ENCODE data around the gene ONECUT1. TPM values are rescaled to one million over a fixed set of nuclear protein-coding genes. Genes with fewer than 3 reads are reported as not detected.

The ONECUT1 gene
- total RNA-seq, 2 experiments from 2014 or later, result not detected

DNA sequence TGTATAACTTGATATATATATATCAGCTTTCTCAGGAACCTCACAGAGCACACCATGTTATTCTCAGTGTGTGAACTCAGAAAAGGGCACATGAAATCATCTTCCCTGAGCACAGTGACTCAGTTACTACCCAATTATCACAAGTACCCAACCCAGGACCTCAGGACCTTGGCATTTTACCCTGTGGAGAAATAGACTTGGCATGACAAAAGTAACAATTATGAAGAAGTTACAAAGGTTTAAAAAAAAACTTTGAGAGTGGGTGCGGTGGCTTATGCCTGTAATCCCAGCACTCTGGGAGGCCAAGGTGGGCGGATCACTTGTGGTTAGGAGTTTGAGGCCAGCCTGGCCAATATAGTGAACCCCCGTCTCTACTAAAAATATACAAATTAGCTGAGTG is 52.4 kb downstream of the ONECUT1 start:
- H3K4me1 Mint-ChIP-seq (ENCODE audit: low read depth), result no peaks in the 10 kb centered on the region
- H3K27me3 Mint-ChIP-seq, result no peaks in the 10 kb centered on the region
- POLR2A ChIA-PET, result no interaction called here
- TF ChIP-seq, protein P1, sequence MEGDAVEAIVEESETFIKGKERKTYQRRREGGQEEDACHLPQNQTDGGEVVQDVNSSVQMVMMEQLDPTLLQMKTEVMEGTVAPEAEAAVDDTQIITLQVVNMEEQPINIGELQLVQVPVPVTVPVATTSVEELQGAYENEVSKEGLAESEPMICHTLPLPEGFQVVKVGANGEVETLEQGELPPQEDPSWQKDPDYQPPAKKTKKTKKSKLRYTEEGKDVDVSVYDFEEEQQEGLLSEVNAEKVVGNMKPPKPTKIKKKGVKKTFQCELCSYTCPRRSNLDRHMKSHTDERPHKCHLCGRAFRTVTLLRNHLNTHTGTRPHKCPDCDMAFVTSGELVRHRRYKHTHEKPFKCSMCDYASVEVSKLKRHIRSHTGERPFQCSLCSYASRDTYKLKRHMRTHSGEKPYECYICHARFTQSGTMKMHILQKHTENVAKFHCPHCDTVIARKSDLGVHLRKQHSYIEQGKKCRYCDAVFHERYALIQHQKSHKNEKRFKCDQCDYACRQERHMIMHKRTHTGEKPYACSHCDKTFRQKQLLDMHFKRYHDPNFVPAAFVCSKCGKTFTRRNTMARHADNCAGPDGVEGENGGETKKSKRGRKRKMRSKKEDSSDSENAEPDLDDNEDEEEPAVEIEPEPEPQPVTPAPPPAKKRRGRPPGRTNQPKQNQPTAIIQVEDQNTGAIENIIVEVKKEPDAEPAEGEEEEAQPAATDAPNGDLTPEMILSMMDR (IDR thresholded peaks at IDR 0.05), result no peak
- CTCF ChIA-PET, result interaction anchor here (0.8 to 1.6 kb wide), 4 partner anchors 28 to 481 kb away, joined by 3 to 8 read pairs (median 5); no protein-coding TSS in a partner anchor
- no peak overlapping the region for H3K27ac Mint-ChIP-seq
- H3K36me3 Mint-ChIP-seq (ENCODE audit: low read depth), result no peaks in the 10 kb centered on the region
- no peak for ATAC-seq
- intact Hi-C loops (cut with micrococcal nuclease), result no loop called here
- DNase-seq, result no peak
- no peaks in the 10 kb centered on the region for H3K9me3 Mint-ChIP-seq
- no peak overlapping the region for H3K4me3 Mint-ChIP-seq

DNA sequence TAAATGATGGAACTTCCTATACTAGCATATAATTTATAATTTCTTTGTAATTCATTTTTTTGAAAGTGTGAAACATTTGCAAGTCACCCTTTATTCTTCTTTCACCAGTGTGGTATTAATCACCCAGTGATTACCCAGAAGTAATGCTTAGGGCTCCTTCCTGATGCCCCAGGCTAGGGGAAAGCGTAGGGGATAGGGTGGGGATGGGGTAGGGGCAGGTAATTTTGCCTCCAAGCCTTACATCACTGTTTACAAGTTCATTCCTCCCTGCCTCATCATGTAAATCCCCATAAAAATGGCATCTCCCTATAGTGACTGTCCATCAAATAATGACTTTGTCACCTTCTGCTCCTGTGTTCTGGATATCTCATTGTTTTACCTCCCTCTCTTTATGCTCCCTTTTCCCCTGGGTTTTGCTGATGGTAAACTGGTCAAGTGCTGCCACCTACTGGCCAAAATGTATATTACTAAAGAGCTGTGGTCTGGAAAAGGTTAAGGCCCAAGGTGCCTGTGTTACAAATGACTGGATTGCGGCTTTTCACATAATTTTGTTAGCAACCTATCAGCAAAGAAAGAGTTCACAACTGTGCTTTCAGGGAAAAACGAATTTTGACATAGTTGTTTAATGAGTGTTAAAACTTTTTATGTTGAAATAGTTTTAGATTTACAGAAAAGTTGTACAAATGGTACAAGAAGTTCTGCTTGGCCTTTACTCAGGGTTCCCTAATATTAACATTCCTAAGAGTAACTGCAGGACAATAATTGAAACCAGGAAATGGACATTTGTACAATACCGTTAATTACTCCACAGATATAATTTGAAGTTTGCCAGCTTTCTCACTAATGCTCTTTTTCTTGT is 54.7 kb downstream of the ONECUT1 start:
- ATAC-seq, result peak; percentile 92
- Mint-ChIP-seq H3K36me3 (ENCODE audit: low read depth) (no peaks in the 10 kb centered on the region), H3K27me3 (no peaks in the 10 kb centered on the region), H3K27ac (no peak overlapping the region), H3K4me1 (ENCODE audit: low read depth) (peaks cover under 1% of the 10 kb centered on the region), H3K4me3 (no peak overlapping the region), H3K9me3 (no peaks in the 10 kb centered on the region)
- intact Hi-C loops (cut with micrococcal nuclease), result loop anchor here (1.0 to 2.0 kb wide), 2 partner anchors 405 to 475 kb away; no protein-coding TSS in a partner anchor
- TF ChIP-seq, protein P1 (IDR thresholded peaks at IDR 0.05), result peak; percentile 90
- CTCF ChIA-PET, result interaction anchor here (0.6 to 3.5 kb wide), 28 partner anchors 11 to 498 kb away, joined by 3 to 49 read pairs (median 4); partner anchors contain the start of genes ATOSA and MYO5A
- POLR2A ChIA-PET, result no interaction called here
- peak; percentile 81 for DNase-seq

DNA sequence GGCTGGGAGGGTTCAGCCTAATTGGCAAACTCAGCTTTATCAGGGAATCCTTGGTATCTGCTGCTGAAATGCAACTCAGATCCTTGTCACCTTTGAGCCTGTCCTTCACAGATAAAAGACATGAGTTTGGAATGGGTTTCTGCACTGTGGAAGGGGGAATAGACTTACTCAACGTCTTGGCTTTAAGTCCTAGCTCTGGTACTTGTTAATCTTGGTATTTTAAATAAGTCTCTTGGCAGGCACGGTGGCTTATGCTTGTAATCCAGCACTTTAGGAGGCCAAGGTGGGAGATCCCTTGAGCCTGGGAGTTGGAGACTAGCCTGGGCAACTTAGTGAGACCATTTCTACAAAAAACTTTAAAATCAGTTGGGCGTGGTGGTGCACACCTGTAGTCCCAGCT is 55.8 kb downstream of the ONECUT1 start:
- Mint-ChIP-seq H3K4me1 (ENCODE audit: low read depth) (peaks cover 8% of the 10 kb centered on the region), H3K4me3 (no peak overlapping the region), H3K27me3 (no peaks in the 10 kb centered on the region), H3K9me3 (no peaks in the 10 kb centered on the region), H3K27ac (no peak overlapping the region), H3K36me3 (ENCODE audit: low read depth) (no peaks in the 10 kb centered on the region)
- TF ChIP-seq, protein P1 (IDR thresholded peaks at IDR 0.05), result no peak
- intact Hi-C loops (cut with micrococcal nuclease), result loop anchor here (2.0 kb wide), 1 partner anchor 474 kb away; no protein-coding TSS in a partner anchor
- DNase-seq, result no peak
- POLR2A ChIA-PET, result no interaction called here
- CTCF ChIA-PET, result interaction anchor here (0.9 to 3.5 kb wide), 10 partner anchors 10 to 478 kb away, joined by 3 to 49 read pairs (median 4); partner anchors contain the start of gene MYO5A
- ATAC-seq, result no peak

DNA sequence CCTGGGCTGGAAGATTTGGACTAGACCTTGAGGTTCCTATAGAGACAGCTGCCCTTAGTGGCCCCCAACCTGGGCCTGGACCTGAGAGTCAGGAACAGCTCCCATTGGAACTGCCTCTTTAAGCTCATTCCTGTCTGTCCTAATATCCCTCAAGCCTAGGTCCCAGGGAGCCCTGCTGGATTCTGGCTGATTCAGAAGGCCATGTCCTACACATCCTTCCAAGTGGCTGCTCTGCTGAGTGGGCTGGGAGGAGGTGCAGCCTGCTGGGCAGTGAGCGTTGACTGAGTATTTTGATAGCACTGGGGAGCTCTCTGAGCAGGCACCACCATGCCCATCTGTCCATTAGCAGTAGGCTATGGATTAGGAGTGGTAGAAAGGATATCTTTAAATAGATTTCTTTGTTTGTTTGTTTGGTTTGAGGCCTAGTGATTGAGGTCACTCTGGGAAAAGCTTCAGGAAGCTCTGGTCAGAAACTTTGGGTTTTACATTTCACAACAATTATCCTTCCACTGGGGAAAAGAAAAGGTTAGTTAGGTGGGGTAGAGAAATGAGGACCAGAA is 56.4 kb downstream of the ONECUT1 start:
- Mint-ChIP-seq H3K27ac (no peak overlapping the region), H3K9me3 (no peaks in the 10 kb centered on the region), H3K27me3 (no peaks in the 10 kb centered on the region), H3K4me1 (ENCODE audit: low read depth) (peaks cover 10% of the 10 kb centered on the region), H3K4me3 (no peak overlapping the region), H3K36me3 (ENCODE audit: low read depth) (no peaks in the 10 kb centered on the region)
- ChIA-PET CTCF (interaction anchor here (0.9 to 3.5 kb wide), 8 partner anchors 10 to 477 kb away, joined by 3 to 49 read pairs (median 4); partner anchors contain the start of gene MYO5A), POLR2A (no interaction called here)
- TF ChIP-seq, protein P1 (IDR thresholded peaks at IDR 0.05), result no peak
- ATAC-seq (no peak), DNase-seq (no peak)
- intact Hi-C loops (cut with micrococcal nuclease), result loop anchor here (2.0 kb wide), 1 partner anchor 473 kb away; no protein-coding TSS in a partner anchor

Measured in activated CD8-positive, alpha-beta T cell treated with anti-CD3 and anti-CD28 coated beads for 36 hours (primary cell).